SH-SY5Y (cell line): ENCODE results near the gene MORN1.

Source experiments
- GATA2 ChIP-seq: IDR thresholded peaks from 2 replicates; pipeline ENCODE4 v1.6.1; 2011; ENCODE audit warnings: mild to moderate bottlenecking, low read depth, low read length
- GATA3 ChIP-seq: IDR thresholded peaks from 2 replicates; pipeline ENCODE4 v1.6.1; 2011; ENCODE audit warnings: low read depth, mild to moderate bottlenecking, low read length, moderate library complexity

The MORN1 gene

DNA sequence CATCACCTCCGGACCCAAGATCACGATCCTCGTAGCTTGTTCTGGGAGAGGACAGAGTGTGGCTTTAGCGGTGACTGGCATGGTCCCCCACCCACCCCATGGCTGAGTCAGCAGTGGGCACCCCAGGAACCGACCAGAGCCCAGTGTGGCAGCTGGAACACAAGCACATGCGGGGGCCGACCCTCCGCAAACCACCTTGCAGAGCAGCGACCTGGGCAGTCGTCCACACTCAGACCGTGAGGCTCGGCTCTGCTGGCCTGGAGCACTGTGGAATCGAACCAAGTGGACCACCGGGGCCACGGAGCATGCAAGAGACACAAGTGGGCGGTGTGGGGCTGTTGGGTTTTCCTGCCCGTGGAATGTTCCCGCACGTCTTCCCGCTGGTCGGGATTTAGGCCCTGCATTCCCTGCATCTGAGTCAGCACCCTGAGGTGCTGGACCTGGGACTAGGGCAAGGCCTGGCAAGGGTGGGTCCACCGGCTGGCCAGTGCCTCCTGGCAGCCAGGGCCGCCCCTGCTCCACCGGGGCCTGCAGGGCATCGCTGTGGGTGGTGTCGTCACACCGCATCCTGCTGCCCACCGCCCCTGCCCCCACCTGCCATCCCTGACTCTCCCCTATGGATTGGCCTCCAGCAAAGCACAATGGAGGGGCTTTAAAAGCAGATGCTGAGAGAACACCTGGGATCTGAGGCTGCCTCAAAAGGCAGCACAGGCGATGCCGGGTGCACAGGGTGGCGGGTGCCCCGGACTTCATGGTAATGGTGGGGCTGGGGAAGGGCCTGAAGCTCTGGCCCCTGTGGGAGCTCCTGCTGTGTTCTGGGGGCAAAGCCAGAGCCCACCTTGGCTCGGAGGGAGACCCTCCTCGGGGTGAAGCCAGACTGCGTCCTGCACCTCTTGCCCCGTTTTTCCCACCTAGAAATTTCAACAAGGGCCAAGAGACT lies 18.5 kb downstream of the MORN1 start:
- TF ChIP-seq GATA2 = no peak
- no peak for TF ChIP-seq GATA3

DNA sequence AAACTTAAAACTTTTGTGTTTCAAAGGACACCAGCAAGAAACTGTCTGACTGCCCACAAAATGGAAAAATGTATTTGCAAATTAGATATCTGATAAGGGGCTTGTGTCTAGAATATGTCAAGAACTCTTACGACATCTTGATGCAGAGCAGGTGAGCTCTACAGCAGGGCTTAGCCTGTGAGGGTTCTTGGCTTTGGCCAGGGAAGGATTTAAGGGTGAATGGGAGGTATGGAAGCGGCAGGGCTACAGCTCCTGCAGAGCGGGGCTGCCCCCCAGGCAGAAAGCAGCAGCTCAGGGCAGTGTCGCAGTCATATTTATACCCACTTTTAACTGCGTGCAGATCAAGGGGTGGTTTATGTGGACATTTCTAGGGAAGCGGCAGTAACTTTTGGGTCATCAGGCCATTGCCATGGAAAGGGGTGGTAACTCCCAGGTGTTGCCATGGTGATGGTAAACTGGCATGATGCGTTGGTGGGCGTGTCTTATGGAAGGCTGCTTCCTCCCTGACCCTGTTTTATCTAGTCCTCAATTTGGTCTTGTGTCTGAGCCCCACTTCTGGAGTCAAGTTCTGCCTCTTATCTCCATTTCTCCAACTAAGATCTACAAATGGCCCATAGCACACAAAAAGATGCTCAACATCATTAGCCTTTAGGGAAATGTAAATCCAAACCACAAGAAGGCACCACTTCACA lies 23.2 kb downstream of the MORN1 start:
- TF ChIP-seq GATA3 (no peak), GATA2 (no peak)

DNA sequence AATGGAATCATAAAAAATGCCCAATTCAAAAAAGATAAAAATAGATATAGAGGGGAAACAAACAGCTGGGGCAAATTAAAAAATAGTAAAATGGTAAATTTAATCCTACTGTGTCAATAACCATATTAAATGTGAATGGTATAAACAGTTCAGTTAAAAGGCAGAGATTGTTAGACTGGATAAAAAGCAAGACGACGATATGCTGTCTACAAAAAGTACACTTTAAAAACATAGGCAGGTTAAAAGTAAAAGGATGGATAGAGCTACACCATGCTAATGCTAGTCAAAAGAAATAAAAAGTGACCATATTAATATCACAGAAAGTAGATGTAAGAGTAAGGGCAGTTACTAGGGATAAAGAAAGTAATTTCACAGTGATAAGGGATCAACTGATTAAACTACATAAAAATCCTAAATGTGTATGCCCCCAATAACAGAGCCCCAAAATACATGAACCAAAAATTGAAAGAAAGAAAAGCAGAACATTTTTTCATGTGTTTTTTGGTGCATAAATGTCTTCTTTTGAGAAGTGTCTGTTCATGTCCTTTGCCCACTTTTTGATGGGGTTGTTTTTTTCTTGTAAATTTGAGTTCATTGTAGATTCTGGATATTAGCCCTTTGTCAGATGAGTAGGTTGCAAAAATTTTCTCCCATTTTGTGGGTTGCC lies 27.4 kb downstream of the MORN1 start:
- TF ChIP-seq GATA2 (no peak), GATA3 (no peak)

DNA sequence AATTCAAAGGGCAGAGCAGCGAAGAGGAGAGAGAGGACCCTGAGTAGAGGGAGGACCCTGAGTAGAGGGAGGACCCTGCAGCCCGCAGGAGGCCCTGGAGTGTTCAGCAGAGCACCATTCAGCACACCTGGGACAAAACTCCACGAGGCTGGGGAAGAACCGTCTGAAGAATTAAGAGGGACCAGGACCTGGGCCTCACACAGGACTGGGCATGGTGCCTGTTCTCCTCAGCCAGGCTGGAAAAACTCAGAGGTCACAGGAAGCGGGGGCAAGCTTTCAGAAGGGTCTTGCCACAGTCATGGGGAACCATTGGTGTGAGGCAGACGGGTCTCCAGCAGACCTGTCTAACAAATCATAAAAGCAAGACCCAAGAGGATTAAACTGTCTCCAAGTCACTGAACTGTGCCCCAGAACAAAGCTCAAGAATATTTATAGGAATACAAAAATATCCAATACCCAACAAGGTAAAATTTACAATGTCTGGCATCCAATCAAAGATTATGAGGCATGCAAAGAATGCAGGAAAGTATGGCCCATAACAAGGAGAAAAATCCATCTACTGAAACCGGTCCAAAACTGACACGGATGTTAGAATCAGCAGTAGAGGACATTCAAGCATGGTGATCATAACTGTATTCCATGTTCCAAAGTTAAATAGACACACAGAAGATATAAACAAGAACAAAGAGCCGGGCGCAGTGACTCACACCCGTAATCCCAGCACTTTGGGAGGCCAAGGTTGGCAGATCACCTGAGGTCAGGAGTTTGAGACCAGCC lies 30.6 kb downstream of the MORN1 start:
- TF ChIP-seq GATA2 (no peak), GATA3 (no peak)

DNA sequence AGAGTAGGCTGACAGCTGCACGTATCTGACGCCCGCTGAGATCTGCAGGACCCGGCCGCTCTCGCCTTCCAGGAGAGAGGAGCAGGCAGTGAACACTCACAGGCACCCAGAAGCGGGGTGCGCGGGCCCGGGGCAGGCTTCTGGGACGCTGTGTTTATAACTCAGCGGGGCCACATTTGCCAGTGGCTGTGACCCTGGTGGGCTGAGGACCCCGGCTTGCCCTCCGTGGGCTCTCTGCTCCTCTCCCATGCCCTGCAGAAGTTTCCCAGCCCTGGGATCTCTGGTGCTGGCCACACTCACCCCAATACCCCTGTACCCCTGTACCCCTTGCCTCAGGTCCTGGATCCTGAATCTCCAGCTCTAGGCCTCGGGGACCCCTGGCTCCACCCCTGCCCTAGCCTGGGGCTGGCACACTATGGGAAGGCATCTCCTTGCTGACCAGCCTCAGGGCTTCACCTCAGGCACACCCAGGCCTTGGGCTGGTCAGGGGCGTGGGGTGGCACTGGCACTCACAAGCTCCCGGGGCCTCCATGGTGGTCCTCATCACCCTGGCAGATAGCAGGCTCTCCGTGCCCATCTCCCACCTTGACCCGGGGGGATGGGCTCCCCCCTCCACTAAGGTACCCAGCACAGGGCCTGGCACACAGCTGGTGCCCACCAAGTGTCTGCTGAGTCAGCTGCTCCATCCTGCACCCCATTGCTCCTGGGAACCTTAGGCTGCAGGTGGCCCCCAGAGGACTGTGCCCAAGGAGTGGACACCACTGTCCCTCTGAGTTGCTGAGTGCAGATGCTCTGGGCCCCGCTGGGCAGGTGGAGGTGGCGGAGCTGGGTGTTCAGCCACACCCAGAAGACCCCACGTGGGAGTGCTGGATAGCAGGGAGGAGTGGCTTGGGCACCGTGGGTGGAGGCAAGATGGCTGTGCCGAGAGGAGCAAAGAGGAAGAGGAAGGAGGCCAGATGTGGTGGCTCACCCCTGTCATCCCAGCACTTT lies 32.4 kb downstream of the MORN1 start:
- TF ChIP-seq GATA2 = no peak
- no peak for TF ChIP-seq GATA3

DNA sequence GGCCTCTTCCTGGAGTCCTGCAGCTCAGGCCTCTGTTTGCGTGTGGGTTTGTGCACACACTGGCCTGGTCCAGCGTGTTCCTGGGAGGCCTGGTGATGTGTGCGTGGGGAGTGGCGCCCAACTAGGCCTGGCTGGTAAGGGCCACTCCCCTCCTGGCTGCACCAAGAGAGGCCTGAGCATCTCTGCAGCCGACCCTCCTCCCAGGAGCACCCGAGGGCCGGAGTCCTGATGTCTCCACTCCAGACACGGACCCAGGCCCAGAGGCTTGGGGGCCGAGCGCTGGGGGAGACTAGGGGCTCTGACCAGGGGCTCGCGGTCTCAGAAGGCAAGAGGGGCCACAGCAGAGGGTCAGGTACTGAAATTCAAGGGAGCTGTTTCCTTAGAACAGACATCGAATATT lies 33.3 kb downstream of the MORN1 start:
- TF ChIP-seq GATA3 (no peak), GATA2 (no peak)

DNA sequence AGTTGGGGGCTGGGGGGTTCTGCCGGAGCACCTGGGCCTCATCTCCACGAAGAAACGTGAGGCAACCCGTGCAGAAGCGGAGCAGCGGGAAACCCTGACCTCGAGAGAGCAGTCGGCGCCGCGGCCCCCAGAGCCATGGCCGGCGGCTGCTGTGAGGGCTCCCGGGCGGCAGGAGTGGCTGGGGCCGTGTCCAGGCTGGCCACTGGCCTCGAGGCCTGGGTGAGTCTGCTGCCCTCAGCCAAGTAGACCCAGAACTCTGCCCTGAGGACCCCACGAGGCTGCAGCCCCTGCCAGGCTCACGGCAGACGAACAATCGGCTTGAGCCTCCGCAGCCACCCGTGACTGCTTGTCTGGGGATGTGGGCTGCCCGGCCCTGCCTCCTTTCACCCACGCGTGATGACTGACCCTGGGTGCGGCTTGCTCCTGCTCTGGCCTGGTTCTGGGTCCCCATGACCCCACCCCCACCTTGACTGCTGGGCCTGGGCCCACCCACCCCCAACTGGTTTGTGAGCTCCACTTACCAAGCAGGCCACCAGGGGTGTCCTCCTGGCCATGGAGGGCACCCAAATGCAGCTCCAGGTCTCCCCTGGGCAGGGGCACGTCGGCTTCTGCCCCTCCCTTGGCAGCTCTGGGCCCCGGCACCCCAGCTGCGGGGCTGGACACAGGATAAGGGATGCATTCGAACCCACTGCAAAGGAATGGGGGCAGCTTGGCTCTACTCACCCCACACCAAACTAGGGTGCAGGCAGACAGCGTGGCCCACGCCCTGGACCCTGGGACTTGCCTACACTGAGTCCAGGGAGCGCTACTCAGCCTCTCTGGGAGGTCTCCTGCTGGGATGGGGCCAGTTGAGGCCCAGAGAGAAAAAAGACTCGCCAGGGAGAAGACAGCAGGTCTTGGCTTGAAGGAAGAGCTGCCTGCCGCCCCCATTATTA lies 34.2 kb downstream of the MORN1 start:
- TF ChIP-seq GATA3 = no peak
- TF ChIP-seq GATA2 = no peak

DNA sequence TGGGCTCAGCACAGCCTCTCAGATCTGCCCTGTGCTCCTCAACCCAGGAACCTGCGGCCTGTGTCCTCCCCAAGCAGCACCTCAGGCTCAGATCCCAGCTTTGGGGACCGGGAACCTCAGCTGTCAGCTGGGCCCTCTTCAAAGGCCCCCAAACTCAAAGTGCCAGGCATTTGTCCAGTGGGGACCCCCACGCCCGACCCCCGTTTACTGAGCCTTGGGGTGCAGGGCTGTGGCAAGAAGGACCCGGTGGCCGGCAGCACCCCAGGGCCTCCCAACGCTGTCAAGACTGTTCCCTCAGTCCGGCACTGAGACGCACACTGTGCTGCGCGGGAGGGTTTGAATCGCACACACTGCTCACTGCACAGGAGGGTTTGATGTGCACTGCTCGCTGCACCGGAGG lies 35.0 kb downstream of the MORN1 start:
- TF ChIP-seq GATA2 (no peak), GATA3 (no peak)

DNA sequence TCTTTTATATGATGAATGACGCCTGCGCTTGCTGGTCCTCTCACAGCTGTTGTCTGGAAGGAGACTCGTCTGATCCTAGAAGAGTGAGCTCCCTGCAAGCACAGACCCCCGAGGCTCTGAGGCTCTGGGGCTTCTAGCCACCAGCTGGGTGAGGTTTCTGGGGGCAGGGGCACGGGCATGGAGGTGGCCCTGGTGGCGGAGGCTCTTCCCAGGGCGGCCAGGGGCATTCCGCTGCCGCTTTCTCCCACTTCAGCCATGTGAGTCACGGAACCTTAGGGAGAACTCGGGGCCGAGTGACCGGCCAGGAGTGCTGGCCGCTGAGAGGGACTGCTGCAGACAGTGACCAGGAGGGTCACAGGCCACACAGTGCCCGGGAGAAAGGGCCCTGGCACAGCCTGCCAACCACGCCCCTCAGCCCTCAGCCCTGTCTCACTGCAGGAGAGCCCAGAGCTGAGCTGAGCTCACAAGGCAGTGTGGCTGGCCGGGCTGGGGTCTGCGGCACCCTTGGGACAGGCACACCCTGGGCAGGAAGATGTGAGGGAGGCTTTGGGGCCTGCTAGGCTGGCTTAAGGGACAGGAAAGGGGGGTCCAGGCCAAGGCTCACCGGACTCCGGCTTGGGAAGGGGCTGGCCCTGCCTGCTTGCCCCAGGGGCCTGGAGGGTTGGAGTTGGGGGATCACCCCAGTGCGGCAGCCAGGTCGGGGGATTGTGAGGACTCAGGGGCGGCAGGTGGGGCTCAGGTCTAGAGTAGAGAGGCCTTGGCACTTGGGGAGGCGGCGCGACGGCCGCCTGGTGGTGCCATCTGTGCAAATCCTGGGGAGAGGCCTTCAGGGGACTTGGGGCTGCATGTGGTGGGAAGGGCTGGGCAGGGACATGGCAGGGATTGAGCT lies 35.7 kb downstream of the MORN1 start:
- TF ChIP-seq GATA2 = no peak
- TF ChIP-seq GATA3 = no peak

DNA sequence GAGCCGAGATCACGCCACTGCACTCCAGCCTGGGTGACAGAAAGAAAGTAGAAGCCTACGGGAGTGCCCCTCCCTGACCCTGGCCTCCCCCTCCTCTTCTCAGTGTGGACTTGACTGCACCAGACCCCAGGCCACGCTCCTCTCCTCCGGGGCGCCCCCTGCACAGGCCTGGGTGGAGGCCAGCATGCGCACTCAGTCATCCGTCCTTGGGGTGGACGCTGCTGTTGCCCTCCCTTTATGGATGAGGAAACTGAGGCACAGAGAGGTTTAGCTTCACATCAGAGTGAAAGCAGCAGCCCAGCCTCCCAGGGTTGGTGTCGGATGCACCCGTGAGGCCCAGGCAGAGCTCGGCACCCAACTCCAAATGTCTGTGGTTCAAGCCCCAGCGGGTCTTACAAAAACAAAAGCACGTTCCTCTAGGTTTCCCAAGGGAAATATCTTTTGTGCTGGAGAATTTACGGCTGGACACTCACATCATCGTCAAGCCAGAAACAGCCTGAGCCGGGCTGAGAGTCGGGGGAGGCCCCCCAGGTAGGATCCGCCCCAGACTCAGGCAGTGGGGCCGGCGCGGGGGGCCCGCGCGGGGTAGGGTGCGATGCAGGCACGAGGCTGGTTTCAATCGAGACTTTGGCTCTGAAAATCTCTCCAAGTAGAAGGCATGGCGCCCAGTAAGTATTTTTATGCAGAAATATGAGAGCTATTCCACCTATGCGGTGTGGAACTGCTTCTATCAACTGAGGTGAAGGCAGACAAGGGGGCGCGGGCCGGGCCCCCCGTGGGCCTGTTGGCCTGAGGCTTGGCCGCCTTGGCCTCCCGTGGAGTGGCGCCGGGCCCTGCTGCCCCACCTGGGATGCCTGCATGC lies 36.6 kb downstream of the MORN1 start:
- TF ChIP-seq GATA3 = no peak
- TF ChIP-seq GATA2 = no peak
